Stimulated activated naive CD4-positive, alpha-beta T cell treated with Interleukin-2 at 50 U/mL for 16 hours (primary cell): ENCODE results near the gene ELSPBP1.
"Not testable (repeated sequence)": the region's sequence is repeated elsewhere in the genome, so short reads cannot be mapped to it uniquely, and the experiment has no call there.

Source experiments
- DNase-seq: peaks from one replicate; lab custom pipeline; 2025; lab: John Stamatoyannopoulos, UW

ELSPBP1 gene

GRCh38 chr19:47994209-47994802 lies at the start of gene ELSPBP1:
Gene ELSPBP1, plus strand, starts transcription at chr19:47994632. Its CDS starts 14,036 bp downstream, at chr19:48008668.
- DNase-seq: no peak

- not testable (repeated sequence) for DNase-seq
Observed at GRCh38 chr19:47949852-47950521, 44.4 kb upstream of the ELSPBP1 start.

- not testable (repeated sequence) for DNase-seq
Observed at GRCh38 chr19:47952132-47952531, 42.3 kb upstream of the ELSPBP1 start.

- not testable (repeated sequence) for DNase-seq
Observed at GRCh38 chr19:47955936-47956335, 38.5 kb upstream of the ELSPBP1 start.

- no peak for DNase-seq
Observed at GRCh38 chr19:47973529-47973928, 20.9 kb upstream of the ELSPBP1 start.

GRCh38 chr19:47991191-47991808 lies 3.1 kb upstream of the ELSPBP1 start:
- no peak for DNase-seq

GRCh38 chr19:47992070-47992469 lies 2.4 kb upstream of the ELSPBP1 start, which contains the start of gene BSPH1:
Gene BSPH1, minus strand, starts transcription at chr19:47992170. Its CDS starts 89 bp downstream, at chr19:47992081.
- DNase-seq: no peak

- DNase-seq: no peak
Observed at GRCh38 chr19:47996230-47996727, 1.8 kb downstream of the ELSPBP1 start.

GRCh38 chr19:47998800-47999199 lies 4.4 kb downstream of the ELSPBP1 start:
- DNase-seq: no peak

GRCh38 chr19:48000846-48001245 lies 6.4 kb downstream of the ELSPBP1 start:
- no peak for DNase-seq

- DNase-seq: no peak
Observed at GRCh38 chr19:48004236-48004635, 9.8 kb downstream of the ELSPBP1 start.

GRCh38 chr19:48006762-48007161 lies 12.3 kb downstream of the ELSPBP1 start:
- no peak for DNase-seq

- no peak for DNase-seq
Observed at GRCh38 chr19:48010932-48011758, 16.7 kb downstream of the ELSPBP1 start.

GRCh38 chr19:48020686-48021085 lies 26.3 kb downstream of the ELSPBP1 start:
- DNase-seq: no peak

GRCh38 chr19:48023011-48023410 lies 28.6 kb downstream of the ELSPBP1 start:
- DNase-seq: no peak

- DNase-seq: no peak
Observed at GRCh38 chr19:48023518-48023917, 29.1 kb downstream of the ELSPBP1 start.

GRCh38 chr19:48025480-48025879 lies 31.0 kb downstream of the ELSPBP1 start:
- no peak for DNase-seq

- DNase-seq: no peak
Observed at GRCh38 chr19:48029431-48029830, 35.0 kb downstream of the ELSPBP1 start.

- DNase-seq: no peak
Observed at GRCh38 chr19:48030073-48030472, 35.6 kb downstream of the ELSPBP1 start.

- DNase-seq: no peak
Observed at GRCh38 chr19:48033604-48034003, 39.2 kb downstream of the ELSPBP1 start.

GRCh38 chr19:48036765-48037164 lies 42.3 kb downstream of the ELSPBP1 start:
- no peak for DNase-seq
